CD4-positive, alpha-beta T cell treated with Interleukin-10 for 1 hour (primary cell): ENCODE measurements around the gene SCAND1.

Source experiments
- DNase-seq: peaks from one replicate; pipeline ENCODE4 v3.0.0-alpha.2; 2020

SCAND1 gene

GRCh38 chr20:35903843-35904242, 50.5 kb downstream of the SCAND1 start:
- DNase-seq, result no peak
